Measurements from ENCODE around the gene TSPYL6.

GRCh38 chr2:54290356-54291025 is 34.5 kb upstream of the TSPYL6 start:
- TF ChIP-seq, protein P1, sequence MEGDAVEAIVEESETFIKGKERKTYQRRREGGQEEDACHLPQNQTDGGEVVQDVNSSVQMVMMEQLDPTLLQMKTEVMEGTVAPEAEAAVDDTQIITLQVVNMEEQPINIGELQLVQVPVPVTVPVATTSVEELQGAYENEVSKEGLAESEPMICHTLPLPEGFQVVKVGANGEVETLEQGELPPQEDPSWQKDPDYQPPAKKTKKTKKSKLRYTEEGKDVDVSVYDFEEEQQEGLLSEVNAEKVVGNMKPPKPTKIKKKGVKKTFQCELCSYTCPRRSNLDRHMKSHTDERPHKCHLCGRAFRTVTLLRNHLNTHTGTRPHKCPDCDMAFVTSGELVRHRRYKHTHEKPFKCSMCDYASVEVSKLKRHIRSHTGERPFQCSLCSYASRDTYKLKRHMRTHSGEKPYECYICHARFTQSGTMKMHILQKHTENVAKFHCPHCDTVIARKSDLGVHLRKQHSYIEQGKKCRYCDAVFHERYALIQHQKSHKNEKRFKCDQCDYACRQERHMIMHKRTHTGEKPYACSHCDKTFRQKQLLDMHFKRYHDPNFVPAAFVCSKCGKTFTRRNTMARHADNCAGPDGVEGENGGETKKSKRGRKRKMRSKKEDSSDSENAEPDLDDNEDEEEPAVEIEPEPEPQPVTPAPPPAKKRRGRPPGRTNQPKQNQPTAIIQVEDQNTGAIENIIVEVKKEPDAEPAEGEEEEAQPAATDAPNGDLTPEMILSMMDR (IDR thresholded peaks at IDR 0.05), result no peak
- TF ChIP-seq POLR2A (IDR thresholded peaks at IDR 0.05), result no peak
- no peak for TF ChIP-seq POLR2AphosphoS5 (IDR thresholded peaks at IDR 0.05)

Measured in breast epithelium (tissue), 3 donors.